B cell (primary cell): ENCODE measurements around the gene SLC26A3.

ENCODE experiments used
- EZH2 ChIP-seq: IDR thresholded peaks from 2 replicates; pipeline ENCODE4 v1.6.1; 2012; ENCODE audit warnings: borderline replicate concordance, low read depth, mild to moderate bottlenecking, moderate library complexity, low read length; ENCODE audit not compliant: insufficient read depth, poor library complexity, severe bottlenecking
- TF ChIP-seq, protein P1 (sequence below): fragments of 200-600 bp; IDR thresholded peaks from one replicate; pipeline ENCODE4 v1.8.0; 2022; ENCODE audit warnings: antibody characterized with exemption, mild to moderate bottlenecking

DNA sequence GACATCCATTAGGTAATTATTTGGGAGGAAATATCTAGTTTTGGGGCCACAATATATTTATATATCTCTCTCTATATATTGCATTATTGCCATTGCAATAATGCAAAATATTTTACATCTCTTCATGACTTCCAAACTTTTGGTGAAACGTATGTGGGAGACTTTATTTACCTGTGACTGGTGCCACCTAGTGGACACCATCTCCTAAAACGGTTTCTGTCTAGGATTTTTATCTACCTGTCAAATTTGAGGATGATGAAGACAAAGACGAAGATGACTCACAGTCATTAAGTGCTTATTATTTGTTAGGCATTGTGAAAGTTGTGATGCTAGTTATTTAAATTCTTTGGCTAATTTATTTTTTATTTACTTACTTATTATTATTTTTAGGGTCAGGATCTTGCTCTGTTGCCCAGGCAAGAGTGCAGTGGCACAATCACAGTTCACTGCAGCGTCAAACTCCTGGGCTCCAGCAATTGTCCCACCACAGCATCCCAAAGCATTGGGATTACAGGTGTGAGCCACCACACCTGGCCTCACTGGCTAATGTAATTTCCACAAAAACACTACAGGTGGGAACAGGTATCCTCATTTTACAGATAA, 77.8 kb downstream of the SLC26A3 start:
- TF ChIP-seq, protein P1, sequence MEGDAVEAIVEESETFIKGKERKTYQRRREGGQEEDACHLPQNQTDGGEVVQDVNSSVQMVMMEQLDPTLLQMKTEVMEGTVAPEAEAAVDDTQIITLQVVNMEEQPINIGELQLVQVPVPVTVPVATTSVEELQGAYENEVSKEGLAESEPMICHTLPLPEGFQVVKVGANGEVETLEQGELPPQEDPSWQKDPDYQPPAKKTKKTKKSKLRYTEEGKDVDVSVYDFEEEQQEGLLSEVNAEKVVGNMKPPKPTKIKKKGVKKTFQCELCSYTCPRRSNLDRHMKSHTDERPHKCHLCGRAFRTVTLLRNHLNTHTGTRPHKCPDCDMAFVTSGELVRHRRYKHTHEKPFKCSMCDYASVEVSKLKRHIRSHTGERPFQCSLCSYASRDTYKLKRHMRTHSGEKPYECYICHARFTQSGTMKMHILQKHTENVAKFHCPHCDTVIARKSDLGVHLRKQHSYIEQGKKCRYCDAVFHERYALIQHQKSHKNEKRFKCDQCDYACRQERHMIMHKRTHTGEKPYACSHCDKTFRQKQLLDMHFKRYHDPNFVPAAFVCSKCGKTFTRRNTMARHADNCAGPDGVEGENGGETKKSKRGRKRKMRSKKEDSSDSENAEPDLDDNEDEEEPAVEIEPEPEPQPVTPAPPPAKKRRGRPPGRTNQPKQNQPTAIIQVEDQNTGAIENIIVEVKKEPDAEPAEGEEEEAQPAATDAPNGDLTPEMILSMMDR: peak; percentile 87
- no peak for TF ChIP-seq EZH2
